ENCODE results near the gene CDRT4.

DNA sequence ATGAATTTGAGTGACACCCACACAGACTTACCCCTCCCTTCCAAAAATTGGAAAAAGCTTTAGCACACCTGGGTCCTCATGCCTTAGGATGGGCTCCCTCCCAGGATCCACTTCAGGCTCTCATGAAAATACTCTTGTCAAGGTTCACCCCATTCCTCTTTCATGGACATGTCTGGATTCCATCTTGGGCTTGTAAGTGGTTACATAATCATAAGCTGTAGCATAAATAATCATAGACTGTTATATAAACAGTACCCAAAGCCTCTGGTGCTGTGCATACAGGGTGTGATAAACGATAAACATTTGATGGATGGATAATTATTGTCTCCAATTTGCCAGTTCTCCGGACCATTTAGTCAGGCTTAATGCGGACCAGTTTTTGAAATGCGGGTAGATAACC is 72.3 kb downstream of the CDRT4 start:
- no peak for TF ChIP-seq POLR2AphosphoS5 (IDR thresholded peaks at IDR 0.05; ENCODE audit: low read depth, low read length)
- TF ChIP-seq POLR2A (IDR thresholded peaks at IDR 0.05; ENCODE audit: low read depth, low read length): no peak

Data from GM12891 (cell line).